Neural progenitor cell (in vitro differentiated cells): ENCODE results near the gene PLA2G4A.

Experiments
- EZH2 ChIP-seq: fragments of 200-600 bp; sonication (generic); IDR thresholded peaks from 2 replicates; pipeline ENCODE4 v1.6.1; 2017; ENCODE audit warnings: antibody characterized with exemption, mild to moderate bottlenecking, moderate library complexity
- EZH2phosphoT487 ChIP-seq: fragments of 200-600 bp; sonication (generic); IDR thresholded peaks from 2 replicates; pipeline ENCODE4 v1.6.1; 2017; ENCODE audit warnings: antibody characterized with exemption
- TF ChIP-seq, protein P1 (sequence below): fragments of 200-600 bp; sonication (generic); IDR thresholded peaks from 2 replicates; pipeline ENCODE4 v1.5.1; 2017; ENCODE audit warnings: antibody characterized with exemption, mild to moderate bottlenecking

DNA sequence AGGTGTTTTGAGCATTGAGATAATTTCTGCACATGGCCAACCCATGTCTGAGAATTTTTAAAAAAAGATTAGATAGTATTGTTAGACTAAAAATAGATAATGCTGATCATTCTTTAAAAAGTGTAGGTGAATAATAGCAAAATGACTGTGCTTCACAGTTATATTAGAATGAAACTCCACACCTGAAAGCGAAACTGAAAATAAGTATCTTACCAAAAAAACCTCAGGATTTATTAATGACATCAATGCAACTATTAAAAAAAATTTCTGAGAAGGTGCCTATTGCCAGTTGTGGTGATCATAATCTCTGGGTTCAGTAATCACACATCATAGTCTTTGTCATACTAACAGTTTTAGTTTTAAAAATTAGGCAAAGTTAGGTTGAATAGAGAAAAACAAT lies 36.5 kb downstream of the PLA2G4A start:
- TF ChIP-seq, protein P1, sequence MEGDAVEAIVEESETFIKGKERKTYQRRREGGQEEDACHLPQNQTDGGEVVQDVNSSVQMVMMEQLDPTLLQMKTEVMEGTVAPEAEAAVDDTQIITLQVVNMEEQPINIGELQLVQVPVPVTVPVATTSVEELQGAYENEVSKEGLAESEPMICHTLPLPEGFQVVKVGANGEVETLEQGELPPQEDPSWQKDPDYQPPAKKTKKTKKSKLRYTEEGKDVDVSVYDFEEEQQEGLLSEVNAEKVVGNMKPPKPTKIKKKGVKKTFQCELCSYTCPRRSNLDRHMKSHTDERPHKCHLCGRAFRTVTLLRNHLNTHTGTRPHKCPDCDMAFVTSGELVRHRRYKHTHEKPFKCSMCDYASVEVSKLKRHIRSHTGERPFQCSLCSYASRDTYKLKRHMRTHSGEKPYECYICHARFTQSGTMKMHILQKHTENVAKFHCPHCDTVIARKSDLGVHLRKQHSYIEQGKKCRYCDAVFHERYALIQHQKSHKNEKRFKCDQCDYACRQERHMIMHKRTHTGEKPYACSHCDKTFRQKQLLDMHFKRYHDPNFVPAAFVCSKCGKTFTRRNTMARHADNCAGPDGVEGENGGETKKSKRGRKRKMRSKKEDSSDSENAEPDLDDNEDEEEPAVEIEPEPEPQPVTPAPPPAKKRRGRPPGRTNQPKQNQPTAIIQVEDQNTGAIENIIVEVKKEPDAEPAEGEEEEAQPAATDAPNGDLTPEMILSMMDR: no peak
- no peak for TF ChIP-seq EZH2phosphoT487
- no peak for TF ChIP-seq EZH2
